Measurements from ENCODE around the gene B3GNT5.
A peak's percentile ranks its signal among the peaks of the same experiment; 100 is the strongest.

B3GNT5 gene

GRCh38 chr3:183264268-183264667, 11.2 kb downstream of the B3GNT5 start:
- no peaks in the 10 kb centered on the region for H3K27me3 Mint-ChIP-seq (ENCODE audit: low read depth)
- H3K4me3 Mint-ChIP-seq = no peak overlapping the region
- H3K4me1 Mint-ChIP-seq = peaks cover 20% of the 10 kb centered on the region
- TF ChIP-seq CTCF (IDR thresholded peaks at IDR 0.05; ENCODE audit: unreplicated experiment in 3 of 3) = no peak
- H3K27ac Mint-ChIP-seq = no peak overlapping the region
- H3K36me3 Mint-ChIP-seq (ENCODE audit: low read depth) = peaks cover 8% of the 10 kb centered on the region
- H3K9me3 Mint-ChIP-seq = no peaks in the 10 kb centered on the region

GRCh38 chr3:183265157-183265642, 12.1 kb downstream of the B3GNT5 start:
- peaks cover 12% of the 10 kb centered on the region for H3K4me1 Mint-ChIP-seq
- no peaks in the 10 kb centered on the region for H3K27me3 Mint-ChIP-seq (ENCODE audit: low read depth)
- no peak for TF ChIP-seq CTCF (IDR thresholded peaks at IDR 0.05; ENCODE audit: unreplicated experiment in 3 of 3)

DNA sequence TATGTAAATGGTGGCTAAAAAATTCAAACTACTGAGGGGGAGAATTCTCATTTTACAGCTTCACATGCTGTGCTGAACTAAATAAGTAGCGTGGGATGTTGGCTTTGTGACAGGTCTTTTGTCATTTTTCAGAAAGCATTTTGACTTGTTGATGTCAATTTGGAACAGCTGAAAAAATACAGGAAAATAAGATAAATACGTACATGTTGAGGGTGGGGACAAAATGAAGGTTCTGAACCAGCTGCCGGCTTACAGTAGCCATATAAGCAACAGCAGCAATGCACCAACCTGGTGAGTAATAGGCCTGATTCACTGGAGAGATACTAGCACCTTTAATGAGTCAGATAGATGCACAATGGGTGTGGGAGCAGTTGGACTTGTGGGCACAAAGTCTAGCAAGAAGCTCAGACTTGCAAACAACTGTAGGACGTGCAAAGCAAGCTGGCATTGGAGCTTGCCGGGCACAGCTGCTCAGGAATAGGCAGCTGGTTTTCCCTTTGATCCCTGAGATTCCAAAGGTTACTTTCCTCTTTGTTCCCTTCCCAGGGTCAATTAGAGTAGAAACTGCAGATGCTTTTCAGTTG, 12.9 kb downstream of the B3GNT5 start:
- no peak for TF ChIP-seq CTCF (IDR thresholded peaks at IDR 0.05; ENCODE audit: unreplicated experiment in 3 of 3)
- H3K36me3 Mint-ChIP-seq (ENCODE audit: low read depth) = peaks cover 17% of the 10 kb centered on the region
- H3K27ac Mint-ChIP-seq = no peak overlapping the region
- no peak overlapping the region for H3K4me3 Mint-ChIP-seq
- no peaks in the 10 kb centered on the region for H3K27me3 Mint-ChIP-seq (ENCODE audit: low read depth)
- no peaks in the 10 kb centered on the region for H3K9me3 Mint-ChIP-seq
- H3K4me1 Mint-ChIP-seq = peaks cover 5% of the 10 kb centered on the region

More at GRCh38 chr3:183265157-183265642, 12.1 kb downstream of the B3GNT5 start:
- no peak overlapping the region for H3K4me3 Mint-ChIP-seq
- no peak overlapping the region for H3K27ac Mint-ChIP-seq
- no peaks in the 10 kb centered on the region for H3K9me3 Mint-ChIP-seq
- peaks cover 10% of the 10 kb centered on the region for H3K36me3 Mint-ChIP-seq (ENCODE audit: low read depth)

DNA sequence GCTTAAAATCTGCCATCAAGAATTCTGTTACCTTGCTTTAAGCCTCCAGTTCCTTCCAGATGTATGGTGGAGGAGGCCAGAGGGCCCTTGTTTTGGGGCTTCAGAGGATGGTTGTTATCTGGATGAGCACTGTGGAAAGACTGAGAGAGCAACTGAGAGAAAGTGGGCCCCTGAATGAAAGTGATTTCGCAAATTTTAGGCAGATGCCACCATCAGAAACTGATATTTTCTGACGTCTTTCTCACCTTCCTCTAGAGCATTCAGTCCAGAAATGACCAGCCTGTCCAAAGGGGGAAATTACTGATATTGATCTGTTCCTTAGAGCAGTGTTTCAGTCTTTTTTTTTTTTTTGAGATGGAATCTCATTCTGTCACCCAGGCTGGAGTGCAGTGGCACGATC, 13.4 kb downstream of the B3GNT5 start:
- no peaks in the 10 kb centered on the region for H3K27me3 Mint-ChIP-seq (ENCODE audit: low read depth)
- peaks cover 20% of the 10 kb centered on the region for H3K36me3 Mint-ChIP-seq (ENCODE audit: low read depth)
- TF ChIP-seq CTCF (IDR thresholded peaks at IDR 0.05; ENCODE audit: unreplicated experiment in 3 of 3) = no peak
- no peaks in the 10 kb centered on the region for H3K4me1 Mint-ChIP-seq
- H3K4me3 Mint-ChIP-seq = no peak overlapping the region
- H3K27ac Mint-ChIP-seq = no peak overlapping the region
- H3K9me3 Mint-ChIP-seq = no peaks in the 10 kb centered on the region

GRCh38 chr3:183267140-183267539, 14.1 kb downstream of the B3GNT5 start:
- Mint-ChIP-seq H3K27me3 (ENCODE audit: low read depth) (no peaks in the 10 kb centered on the region), H3K4me1 (no peaks in the 10 kb centered on the region), H3K9me3 (no peaks in the 10 kb centered on the region), H3K4me3 (peak overlapping the region in 1 of 3 experiments; percentile 33), H3K27ac (no peak overlapping the region), H3K36me3 (ENCODE audit: low read depth) (peaks cover 22% of the 10 kb centered on the region)
- TF ChIP-seq CTCF (IDR thresholded peaks at IDR 0.05; ENCODE audit: unreplicated experiment in 3 of 3) = no peak

DNA sequence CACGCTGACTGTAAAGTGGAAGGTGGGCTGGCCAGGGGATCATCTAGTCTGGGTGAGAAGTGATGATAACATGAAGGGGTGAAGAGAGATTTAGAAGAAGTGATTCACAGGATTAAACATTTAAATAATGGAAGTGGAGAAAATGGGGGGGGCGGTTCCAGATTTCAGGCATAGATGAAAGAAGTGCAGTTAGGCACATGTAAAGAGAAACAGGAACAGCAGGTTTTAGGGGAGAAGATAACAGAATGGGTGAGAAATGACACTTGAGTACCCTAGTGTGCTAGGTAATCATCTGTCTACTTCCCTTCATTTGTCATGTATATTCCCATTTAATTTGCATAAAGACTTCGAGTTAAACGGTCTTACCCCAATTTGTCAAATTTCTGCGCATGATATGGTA, 15.3 kb downstream of the B3GNT5 start:
- H3K36me3 Mint-ChIP-seq (ENCODE audit: low read depth) = peaks cover 26% of the 10 kb centered on the region
- no peak for TF ChIP-seq CTCF (IDR thresholded peaks at IDR 0.05; ENCODE audit: unreplicated experiment in 3 of 3)
- H3K9me3 Mint-ChIP-seq = no peaks in the 10 kb centered on the region
- H3K4me3 Mint-ChIP-seq = no peak overlapping the region
- no peaks in the 10 kb centered on the region for H3K27me3 Mint-ChIP-seq (ENCODE audit: low read depth)
- no peaks in the 10 kb centered on the region for H3K4me1 Mint-ChIP-seq
- peak overlapping the region in 1 of 3 experiments; percentile 11 for H3K27ac Mint-ChIP-seq
